HG03045 (cell line): ENCODE measurements around the gene TFDP1.
A peak's percentile ranks its signal among the peaks of the same experiment; 100 is the strongest.
"Not testable (repeated sequence)": the region's sequence is repeated elsewhere in the genome, so short reads cannot be mapped to it uniquely, and the experiment has no call there.

ENCODE experiments used
- ATAC-seq: cut with Tn5 transposase; IDR thresholded peaks from one replicate; pipeline ENCODE4 v1.9.1; 2021; ENCODE audit warnings: mild to moderate bottlenecking, moderate library complexity; ENCODE audit not compliant: unreplicated experiment

The TFDP1 gene

GRCh38 chr13:113566227-113566561, 18.4 kb upstream of the TFDP1 start:
- ATAC-seq: no peak

- no peak for ATAC-seq
These were observed 16.9 kb upstream of the TFDP1 start for GRCh38 chr13:113567681-113568080.

- ATAC-seq: no peak
These were observed 11.5 kb upstream of the TFDP1 start for GRCh38 chr13:113573065-113573464.

GRCh38 chr13:113576597-113576996, 8.0 kb upstream of the TFDP1 start:
- no peak for ATAC-seq

- ATAC-seq: no peak
These were observed 6.6 kb upstream of the TFDP1 start for GRCh38 chr13:113577881-113578435.

- no peak for ATAC-seq
These were observed 4.9 kb upstream of the TFDP1 start for GRCh38 chr13:113579686-113580085.

GRCh38 chr13:113581871-113582270, 2.7 kb upstream of the TFDP1 start:
- ATAC-seq: no peak

GRCh38 chr13:113582841-113583631, 1.5 kb upstream of the TFDP1 start:
- ATAC-seq: no peak

GRCh38 chr13:113584870-113585671, 518 bp downstream of the TFDP1 start:
- ATAC-seq: peak; percentile 41

GRCh38 chr13:113585896-113586295, 1.3 kb downstream of the TFDP1 start:
- ATAC-seq: no peak

- no peak for ATAC-seq
These were observed 2.3 kb downstream of the TFDP1 start for GRCh38 chr13:113586661-113587479.

GRCh38 chr13:113588394-113589111, 4.0 kb downstream of the TFDP1 start:
- no peak for ATAC-seq

- no peak for ATAC-seq
These were observed 4.9 kb downstream of the TFDP1 start for GRCh38 chr13:113589251-113589960.

- no peak for ATAC-seq
These were observed 5.4 kb downstream of the TFDP1 start for GRCh38 chr13:113589961-113590339.

- ATAC-seq: no peak
These were observed 7.2 kb downstream of the TFDP1 start for GRCh38 chr13:113591750-113592149.

GRCh38 chr13:113592571-113592970, 8.0 kb downstream of the TFDP1 start:
- no peak for ATAC-seq

GRCh38 chr13:113594066-113594821, 9.7 kb downstream of the TFDP1 start:
- not testable (repeated sequence) for ATAC-seq

GRCh38 chr13:113595131-113595530, 10.6 kb downstream of the TFDP1 start:
- no peak for ATAC-seq
